Bronchial epithelial cell (primary cell): ENCODE data around the gene DAG1. TPM values are rescaled to one million over a fixed set of nuclear protein-coding genes. Genes with fewer than 3 reads are reported as not detected.

Source experiments
- DNase-seq: peaks from one replicate; pipeline ENCODE4 v3.0.0-alpha.2; 2010; ENCODE audit warnings: low read depth
- FAIRE-seq: peaks from 2 replicates; lab custom pipeline; 2011; peaks lifted over from hg19 to GRCh38; lab: Jason Lieb, UNC
- H3K27me3 ChIP-seq: 2 replicates; pipeline ENCODE4 v1.5.1; 2011; ENCODE audit warnings: low read length; ENCODE audit not compliant: control insufficient read depth, insufficient read depth
- H3K36me3 ChIP-seq: 2 replicates; pipeline ENCODE4 v1.5.1; 2011; ENCODE audit warnings: low read length; ENCODE audit not compliant: control insufficient read depth, insufficient read depth
- H3K4me3 ChIP-seq: 2 replicates; pipeline ENCODE4 v1.5.1; 2011; ENCODE audit warnings: mild to moderate bottlenecking, low read depth, low read length, control low read depth
- CTCF ChIP-seq: IDR thresholded peaks from 2 replicates; pipeline ENCODE4 v1.5.1; 2011; ENCODE audit warnings: mild to moderate bottlenecking, moderate library complexity, low read length, control low read depth, inconsistent platforms; ENCODE audit not compliant: insufficient read depth, severe bottlenecking
- total RNA-seq: library from RNA; depleted of rRNA; stranded (reverse); fragments of >200 nt; gene quantifications from 2 replicates; pipeline ENCODE4 v1.2.1, GENCODE V29; 2014

The DAG1 gene
- total RNA-seq, 1 donor from 2014 or later: 20.3 TPM

- H3K36me3 ChIP-seq: peaks cover 13% of the 10 kb centered on the region
- no peak for FAIRE-seq
- H3K27me3 ChIP-seq: no peaks in the 10 kb centered on the region
- H3K4me3 ChIP-seq: no peak overlapping the region
- TF ChIP-seq CTCF: no peak
- no peak for DNase-seq
These were observed 61.2 kb downstream of the DAG1 start for GRCh38 chr3:49531218-49531617.

GRCh38 chr3:49531715-49532114 lies 61.6 kb downstream of the DAG1 start:
- Histone ChIP-seq H3K36me3 (peaks cover 13% of the 10 kb centered on the region), H3K4me3 (no peak overlapping the region), H3K27me3 (no peaks in the 10 kb centered on the region)
- FAIRE-seq: no peak
- TF ChIP-seq CTCF: no peak
- DNase-seq: no peak

- DNase-seq (no peak), FAIRE-seq (no peak)
- Histone ChIP-seq H3K36me3 (peaks cover 13% of the 10 kb centered on the region), H3K4me3 (no peak overlapping the region), H3K27me3 (no peaks in the 10 kb centered on the region)
- TF ChIP-seq CTCF: no peak
These were observed 63.0 kb downstream of the DAG1 start for GRCh38 chr3:49533031-49533430.

- DNase-seq: no peak
- Histone ChIP-seq H3K36me3 (peaks cover 13% of the 10 kb centered on the region), H3K27me3 (no peaks in the 10 kb centered on the region), H3K4me3 (no peak overlapping the region)
- no peak for TF ChIP-seq CTCF
- FAIRE-seq: no peak
These were observed 63.9 kb downstream of the DAG1 start for GRCh38 chr3:49533786-49534519.

- H3K36me3 ChIP-seq: peaks cover 13% of the 10 kb centered on the region
- no peak overlapping the region for H3K4me3 ChIP-seq
- no peak for FAIRE-seq
- DNase-seq: no peak
- H3K27me3 ChIP-seq: no peaks in the 10 kb centered on the region
- TF ChIP-seq CTCF: no peak
These were observed 64.7 kb downstream of the DAG1 start for GRCh38 chr3:49534581-49535441.
